NOMO-1 treated with dmso at 0.1 percent for 144 hours (cell line): Measurements from ENCODE around the gene CREB5.
A peak's percentile ranks its signal among the peaks of the same experiment; 100 is the strongest.
"Not testable (repeated sequence)": the region's sequence is repeated elsewhere in the genome, so short reads cannot be mapped to it uniquely, and the experiment has no call there.

Experiments
- DNase-seq: peaks from one replicate; lab custom pipeline; 2025; ENCODE audit not compliant: unreplicated experiment; lab: John Stamatoyannopoulos, UW

The CREB5 gene

GRCh38 chr7:28766359-28766758 is 354.0 kb downstream of the CREB5 start:
- DNase-seq = no peak

- DNase-seq = no peak
Observed at GRCh38 chr7:28767356-28767755, 355.0 kb downstream of the CREB5 start.

- DNase-seq = no peak
Observed at GRCh38 chr7:28768577-28769147, 356.3 kb downstream of the CREB5 start.

- DNase-seq = peak; percentile 5
Observed at GRCh38 chr7:28771906-28772622, 359.7 kb downstream of the CREB5 start.

GRCh38 chr7:28773423-28774145 is 361.3 kb downstream of the CREB5 start:
- DNase-seq = no peak

- no peak for DNase-seq
Observed at GRCh38 chr7:28774261-28774988, 362.1 kb downstream of the CREB5 start.

GRCh38 chr7:28776463-28777157 is 364.3 kb downstream of the CREB5 start:
- no peak for DNase-seq

GRCh38 chr7:28778786-28779185 is 366.5 kb downstream of the CREB5 start:
- DNase-seq = no peak

- no peak for DNase-seq
Observed at GRCh38 chr7:28779954-28780353, 367.6 kb downstream of the CREB5 start.

GRCh38 chr7:28782362-28782761 is 370.0 kb downstream of the CREB5 start:
- peak; percentile 42 for DNase-seq

- DNase-seq = no peak
Observed at GRCh38 chr7:28784171-28784902, 372.0 kb downstream of the CREB5 start.

- DNase-seq = no peak
Observed at GRCh38 chr7:28785041-28785995, 373.0 kb downstream of the CREB5 start.

GRCh38 chr7:28786156-28786555 is 373.8 kb downstream of the CREB5 start:
- not testable (repeated sequence) for DNase-seq

GRCh38 chr7:28787106-28787505 is 374.8 kb downstream of the CREB5 start:
- no peak for DNase-seq

- no peak for DNase-seq
Observed at GRCh38 chr7:28790467-28790866, 378.1 kb downstream of the CREB5 start.

GRCh38 chr7:28792858-28793257 is 380.5 kb downstream of the CREB5 start:
- DNase-seq = no peak

- DNase-seq = no peak
Observed at GRCh38 chr7:28793381-28794085, 381.2 kb downstream of the CREB5 start.

GRCh38 chr7:28798274-28798673 is 386.0 kb downstream of the CREB5 start:
- no peak for DNase-seq

GRCh38 chr7:28799619-28800018 is 387.3 kb downstream of the CREB5 start:
- no peak for DNase-seq
